Measurements from ENCODE around the gene SRF. TPM values are rescaled to one million over a fixed set of nuclear protein-coding genes. Genes with fewer than 3 reads are reported as not detected.

SRF gene
- total RNA-seq, 1 experiment from 2014 or later = 32.1 TPM

DNA sequence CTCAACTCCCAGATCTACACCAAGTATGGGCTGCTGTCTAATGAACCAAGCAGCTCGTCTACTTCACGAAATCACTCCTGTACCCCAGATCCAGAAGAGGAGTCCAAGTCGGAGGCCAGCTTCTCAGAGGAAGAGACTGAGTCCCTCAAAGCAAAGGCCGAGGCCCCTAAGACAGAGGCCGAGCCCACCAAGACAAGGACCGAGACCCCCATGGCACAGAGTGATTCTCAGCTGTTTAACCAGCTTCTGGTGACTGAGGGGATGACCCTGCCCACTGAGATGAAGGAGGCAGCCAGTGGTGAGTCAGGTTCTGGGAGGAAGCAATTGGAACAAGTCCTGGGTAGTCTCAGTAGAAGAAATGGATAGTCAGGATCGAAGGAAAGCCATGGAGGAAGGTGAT lies 16.8 kb downstream of the SRF start:
- Mint-ChIP-seq H3K9me3 (ENCODE audit: unreplicated experiment) (no peaks in the 10 kb centered on the region), H3K4me1 (ENCODE audit: insufficient read depth, unreplicated experiment) (peaks cover 31% of the 10 kb centered on the region), H3K27me3 (ENCODE audit: insufficient read depth, unreplicated experiment) (no peaks in the 10 kb centered on the region), H3K27ac (ENCODE audit: low read depth, unreplicated experiment) (no peak overlapping the region), H3K36me3 (ENCODE audit: insufficient read depth, unreplicated experiment) (peaks cover 54% of the 10 kb centered on the region), H3K4me3 (ENCODE audit: unreplicated experiment) (no peak overlapping the region)
- TF ChIP-seq, protein P1, sequence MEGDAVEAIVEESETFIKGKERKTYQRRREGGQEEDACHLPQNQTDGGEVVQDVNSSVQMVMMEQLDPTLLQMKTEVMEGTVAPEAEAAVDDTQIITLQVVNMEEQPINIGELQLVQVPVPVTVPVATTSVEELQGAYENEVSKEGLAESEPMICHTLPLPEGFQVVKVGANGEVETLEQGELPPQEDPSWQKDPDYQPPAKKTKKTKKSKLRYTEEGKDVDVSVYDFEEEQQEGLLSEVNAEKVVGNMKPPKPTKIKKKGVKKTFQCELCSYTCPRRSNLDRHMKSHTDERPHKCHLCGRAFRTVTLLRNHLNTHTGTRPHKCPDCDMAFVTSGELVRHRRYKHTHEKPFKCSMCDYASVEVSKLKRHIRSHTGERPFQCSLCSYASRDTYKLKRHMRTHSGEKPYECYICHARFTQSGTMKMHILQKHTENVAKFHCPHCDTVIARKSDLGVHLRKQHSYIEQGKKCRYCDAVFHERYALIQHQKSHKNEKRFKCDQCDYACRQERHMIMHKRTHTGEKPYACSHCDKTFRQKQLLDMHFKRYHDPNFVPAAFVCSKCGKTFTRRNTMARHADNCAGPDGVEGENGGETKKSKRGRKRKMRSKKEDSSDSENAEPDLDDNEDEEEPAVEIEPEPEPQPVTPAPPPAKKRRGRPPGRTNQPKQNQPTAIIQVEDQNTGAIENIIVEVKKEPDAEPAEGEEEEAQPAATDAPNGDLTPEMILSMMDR (IDR thresholded peaks at IDR 0.05; ENCODE audit: unreplicated experiment) = no peak
- BruUV-seq (replicated peaks) = no TSS peak
- DNase-seq (ENCODE audit: unreplicated experiment) = no peak
- POLR2A ChIA-PET = interaction anchor here (1.4 kb wide), 1 partner anchor 41 kb away, joined by 5 read pairs; the partner anchor contains the start of gene DNPH1
- CTCF ChIA-PET = interaction anchor here (0.5 to 0.7 kb wide), 2 partner anchors 67 to 211 kb away, joined by 3 read pairs; no protein-coding TSS in a partner anchor
- intact Hi-C loops (cut with micrococcal nuclease) = no loop called here

DNA sequence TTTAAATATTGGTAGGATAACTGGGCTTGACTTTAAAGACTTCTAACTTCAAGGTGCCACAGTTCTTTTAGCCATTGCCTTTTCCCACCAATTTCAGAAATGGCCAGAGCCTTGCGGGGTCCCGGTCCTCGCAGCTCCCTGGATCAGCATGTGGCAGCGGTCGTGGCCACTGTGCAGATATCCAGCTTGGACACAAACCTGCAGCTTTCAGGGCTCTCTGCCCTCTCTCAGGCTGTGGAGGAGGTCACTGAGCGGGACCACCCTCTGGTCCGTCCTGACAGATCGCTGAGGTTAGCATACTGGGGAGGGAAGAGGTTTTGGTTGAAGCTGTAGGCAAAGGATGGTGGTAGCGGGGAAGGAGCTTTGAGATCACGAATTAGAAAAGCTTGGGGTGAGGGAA lies 17.4 kb downstream of the SRF start:
- Mint-ChIP-seq H3K36me3 (ENCODE audit: insufficient read depth, unreplicated experiment) (peaks cover 60% of the 10 kb centered on the region), H3K4me1 (ENCODE audit: insufficient read depth, unreplicated experiment) (peaks cover 25% of the 10 kb centered on the region), H3K27ac (ENCODE audit: low read depth, unreplicated experiment) (peak overlapping the region; percentile 61), H3K9me3 (ENCODE audit: unreplicated experiment) (no peaks in the 10 kb centered on the region), H3K27me3 (ENCODE audit: insufficient read depth, unreplicated experiment) (no peaks in the 10 kb centered on the region), H3K4me3 (ENCODE audit: unreplicated experiment) (no peak overlapping the region)
- POLR2A ChIA-PET = interaction anchor here (1.4 kb wide), 1 partner anchor 40 kb away, joined by 5 read pairs; the partner anchor contains the start of gene DNPH1
- TF ChIP-seq, protein P1 (IDR thresholded peaks at IDR 0.05; ENCODE audit: unreplicated experiment) = no peak
- intact Hi-C loops (cut with micrococcal nuclease) = no loop called here
- no TSS peak for BruUV-seq (replicated peaks)
- CTCF ChIA-PET = interaction anchor here (0.5 kb wide), 1 partner anchor 210 kb away, joined by 3 read pairs; no protein-coding TSS in a partner anchor
- no peak for DNase-seq (ENCODE audit: unreplicated experiment)

DNA sequence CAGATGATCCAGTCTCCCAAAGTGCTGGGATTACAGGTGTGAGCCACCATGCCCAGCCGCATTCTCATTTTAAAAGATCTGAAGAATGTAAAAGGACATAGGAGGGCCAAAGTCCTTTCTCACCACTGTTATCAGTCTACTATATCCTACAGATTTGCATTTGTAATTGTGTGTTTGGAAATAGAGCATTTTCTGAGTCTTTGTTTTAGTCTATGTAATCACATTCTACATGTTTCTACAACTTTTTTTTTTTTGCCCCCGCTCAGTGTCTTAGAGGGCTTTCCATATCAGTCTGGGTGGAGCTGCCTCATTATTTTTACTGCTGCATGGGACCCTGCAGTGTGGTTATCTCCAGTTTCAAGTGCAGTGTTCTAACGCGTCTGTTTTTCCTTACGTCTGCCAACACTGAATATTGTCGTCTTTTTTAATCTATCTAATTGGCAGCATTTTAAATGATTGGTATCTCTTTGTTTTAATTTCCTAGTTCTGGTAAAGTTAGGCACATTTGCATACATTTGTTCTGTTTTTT lies 18.8 kb downstream of the SRF start:
- Mint-ChIP-seq H3K27me3 (ENCODE audit: insufficient read depth, unreplicated experiment) (no peaks in the 10 kb centered on the region), H3K4me1 (ENCODE audit: insufficient read depth, unreplicated experiment) (peaks cover 12% of the 10 kb centered on the region), H3K9me3 (ENCODE audit: unreplicated experiment) (no peaks in the 10 kb centered on the region), H3K36me3 (ENCODE audit: insufficient read depth, unreplicated experiment) (peaks cover 58% of the 10 kb centered on the region), H3K27ac (ENCODE audit: low read depth, unreplicated experiment) (no peak overlapping the region), H3K4me3 (ENCODE audit: unreplicated experiment) (no peak overlapping the region)
- POLR2A ChIA-PET = interaction anchor here (0.7 kb wide), 1 partner anchor 34 kb away, joined by 3 read pairs; no protein-coding TSS in a partner anchor
- BruUV-seq (replicated peaks) = no TSS peak
- CTCF ChIA-PET = interaction anchor here (0.6 kb wide), 1 partner anchor 359 kb away, joined by 3 read pairs; no protein-coding TSS in a partner anchor
- intact Hi-C loops (cut with micrococcal nuclease) = no loop called here
- DNase-seq (ENCODE audit: unreplicated experiment) = no peak
- TF ChIP-seq, protein P1 (IDR thresholded peaks at IDR 0.05; ENCODE audit: unreplicated experiment) = no peak

DNA sequence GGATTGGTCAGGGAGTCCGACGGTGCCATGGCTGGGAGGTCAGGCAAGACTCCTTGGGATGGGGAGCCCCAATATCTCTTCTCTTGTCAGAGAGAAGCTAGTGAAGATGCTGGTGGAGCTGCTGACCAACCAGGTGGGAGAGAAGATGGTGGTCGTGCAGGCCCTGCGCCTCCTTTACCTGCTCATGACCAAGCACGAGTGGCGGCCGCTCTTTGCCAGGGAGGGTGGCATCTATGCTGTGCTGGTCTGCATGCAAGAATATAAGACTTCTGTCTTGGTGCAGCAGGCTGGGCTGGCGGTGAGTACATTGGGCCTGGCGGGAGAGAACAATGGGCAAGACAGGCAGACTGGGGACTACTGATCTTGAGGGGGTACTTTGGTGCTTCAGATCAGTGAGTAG lies 21.8 kb downstream of the SRF start:
- DNase-seq (ENCODE audit: unreplicated experiment) = no peak
- H3K9me3 Mint-ChIP-seq (ENCODE audit: unreplicated experiment) = no peaks in the 10 kb centered on the region
- TF ChIP-seq, protein P1 (IDR thresholded peaks at IDR 0.05; ENCODE audit: unreplicated experiment) = no peak
- CTCF ChIA-PET = interaction anchor here (0.6 to 1.0 kb wide), 3 partner anchors 20 to 193 kb away, joined by 3 to 6 read pairs (median 4); no protein-coding TSS in a partner anchor
- no peaks in the 10 kb centered on the region for H3K27me3 Mint-ChIP-seq (ENCODE audit: insufficient read depth, unreplicated experiment)
- intact Hi-C loops (cut with micrococcal nuclease) = no loop called here
- no TSS peak for BruUV-seq (replicated peaks)
- no peak overlapping the region for H3K4me3 Mint-ChIP-seq (ENCODE audit: unreplicated experiment)
- H3K27ac Mint-ChIP-seq (ENCODE audit: low read depth, unreplicated experiment) = no peak overlapping the region
- H3K4me1 Mint-ChIP-seq (ENCODE audit: insufficient read depth, unreplicated experiment) = no peaks in the 10 kb centered on the region
- POLR2A ChIA-PET = no interaction called here
- H3K36me3 Mint-ChIP-seq (ENCODE audit: insufficient read depth, unreplicated experiment) = peaks cover 60% of the 10 kb centered on the region
